Measurements from ENCODE around the gene DIO3. TPM values are rescaled to one million over a fixed set of nuclear protein-coding genes. Genes with fewer than 3 reads are reported as not detected.

Gene DIO3
- total RNA-seq (2014; rRNA removed; shearing (Covaris generic)) = 0.10 TPM in 1 of 2 replicates, not detected in the other
- not detected in 2 replicates for total RNA-seq (2022)
- Bru-seq, nascent RNA = percentile 15 among the genes with signal in this experiment
- not detected for BruChase-seq, experiment 1, labeled RNA remaining after a 6-hour chase
- BruChase-seq, experiment 2, labeled RNA remaining after a 2-hour chase = not detected
- long read RNA-seq = 0 reads

DNA sequence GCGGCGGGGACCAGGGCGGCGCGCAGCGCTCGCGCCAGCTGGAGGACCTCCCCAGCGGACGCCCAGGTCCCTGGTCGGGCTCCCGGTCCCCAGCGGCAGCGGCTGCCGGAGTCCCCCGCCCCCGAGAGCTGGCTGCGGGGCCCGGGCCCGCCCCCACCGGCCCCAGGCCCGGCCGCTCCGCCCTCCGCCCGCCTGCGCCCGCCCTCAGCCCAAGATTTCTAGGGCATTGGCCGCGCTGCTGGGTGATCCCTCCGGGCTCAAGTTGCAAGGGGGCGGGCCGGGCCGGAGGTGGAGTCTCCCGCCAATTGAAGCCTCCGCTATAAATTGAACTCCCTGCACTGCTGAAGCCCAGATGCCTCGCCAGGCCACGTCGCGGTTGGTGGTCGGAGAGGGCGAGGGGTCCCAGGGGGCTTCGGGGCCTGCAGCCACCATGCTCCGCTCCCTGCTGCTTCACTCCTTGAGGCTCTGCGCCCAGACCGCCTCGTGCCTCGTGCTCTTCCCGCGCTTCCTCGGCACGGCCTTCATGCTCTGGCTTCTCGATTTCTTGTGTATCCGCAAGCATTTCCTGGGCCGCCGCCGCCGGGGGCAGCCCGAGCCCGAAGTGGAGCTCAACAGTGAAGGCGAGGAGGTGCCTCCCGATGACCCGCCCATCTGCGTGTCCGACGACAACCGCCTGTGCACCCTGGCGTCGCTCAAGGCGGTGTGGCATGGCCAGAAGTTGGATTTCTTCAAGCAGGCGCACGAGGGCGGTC is at the start of gene DIO3:
TSS of gene DIO3 (plus strand) at position 351 of the 752 bp plus-strand sequence.
- H3K4me2 ChIP-seq (ENCODE audit: low read length) = peak within 1 kb of the TSS; percentile 64
- ChIA-PET CTCF (ENCODE audit: unreplicated experiment) (no interaction called here), POLR2A (no interaction called here)
- H3K4me3 ChIP-seq (ENCODE audit: low read depth, low read length, poor library complexity, severe bottlenecking) = no peak within 1 kb of the TSS
- no TSS peak for BruUV-seq (replicated peaks)
- H3K9me3 ChIP-seq (ENCODE audit: low read length) = no peaks in the 10 kb centered on the region
- peaks cover 24% of the 10 kb centered on the region for H3K4me1 ChIP-seq (ENCODE audit: insufficient read depth, low read length, poor library complexity, severe bottlenecking)
- H4K20me1 ChIP-seq (ENCODE audit: insufficient read depth, low read length) = no peaks in the 10 kb centered on the region
- H3K9me2 ChIP-seq (ENCODE audit: insufficient read depth, low read length) = no peaks in the 10 kb centered on the region
- no peaks in the 10 kb centered on the region for H3K36me3 ChIP-seq (ENCODE audit: insufficient read depth, low read length)
- no peaks in the 10 kb centered on the region for H3K79me2 ChIP-seq (ENCODE audit: insufficient read depth, low read depth, low read length)
- no peak for TF ChIP-seq EZH2phosphoT487 (IDR thresholded peaks at IDR 0.05; ENCODE audit: borderline replicate concordance, low read depth, low read length)
- TF ChIP-seq, protein P1, sequence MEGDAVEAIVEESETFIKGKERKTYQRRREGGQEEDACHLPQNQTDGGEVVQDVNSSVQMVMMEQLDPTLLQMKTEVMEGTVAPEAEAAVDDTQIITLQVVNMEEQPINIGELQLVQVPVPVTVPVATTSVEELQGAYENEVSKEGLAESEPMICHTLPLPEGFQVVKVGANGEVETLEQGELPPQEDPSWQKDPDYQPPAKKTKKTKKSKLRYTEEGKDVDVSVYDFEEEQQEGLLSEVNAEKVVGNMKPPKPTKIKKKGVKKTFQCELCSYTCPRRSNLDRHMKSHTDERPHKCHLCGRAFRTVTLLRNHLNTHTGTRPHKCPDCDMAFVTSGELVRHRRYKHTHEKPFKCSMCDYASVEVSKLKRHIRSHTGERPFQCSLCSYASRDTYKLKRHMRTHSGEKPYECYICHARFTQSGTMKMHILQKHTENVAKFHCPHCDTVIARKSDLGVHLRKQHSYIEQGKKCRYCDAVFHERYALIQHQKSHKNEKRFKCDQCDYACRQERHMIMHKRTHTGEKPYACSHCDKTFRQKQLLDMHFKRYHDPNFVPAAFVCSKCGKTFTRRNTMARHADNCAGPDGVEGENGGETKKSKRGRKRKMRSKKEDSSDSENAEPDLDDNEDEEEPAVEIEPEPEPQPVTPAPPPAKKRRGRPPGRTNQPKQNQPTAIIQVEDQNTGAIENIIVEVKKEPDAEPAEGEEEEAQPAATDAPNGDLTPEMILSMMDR (conservative IDR thresholded peaks at IDR 0.05; ENCODE audit: low read length) = no peak
- no peak for DNase-seq (ENCODE audit: low spot score)
- H2AFZ ChIP-seq (ENCODE audit: low read length) = peak within 1 kb of the TSS; percentile 48; the same call in 1 of the 2 replicates
- H3K27ac ChIP-seq (ENCODE audit: low read depth, low read length, poor library complexity, severe bottlenecking) = peak within 1 kb of the TSS; percentile 33
- intact Hi-C loops (cut with micrococcal nuclease; ENCODE audit: unreplicated experiment) = loop anchor here (10.0 kb wide), 1 partner anchor 197 kb away; no protein-coding TSS in a partner anchor

DNA sequence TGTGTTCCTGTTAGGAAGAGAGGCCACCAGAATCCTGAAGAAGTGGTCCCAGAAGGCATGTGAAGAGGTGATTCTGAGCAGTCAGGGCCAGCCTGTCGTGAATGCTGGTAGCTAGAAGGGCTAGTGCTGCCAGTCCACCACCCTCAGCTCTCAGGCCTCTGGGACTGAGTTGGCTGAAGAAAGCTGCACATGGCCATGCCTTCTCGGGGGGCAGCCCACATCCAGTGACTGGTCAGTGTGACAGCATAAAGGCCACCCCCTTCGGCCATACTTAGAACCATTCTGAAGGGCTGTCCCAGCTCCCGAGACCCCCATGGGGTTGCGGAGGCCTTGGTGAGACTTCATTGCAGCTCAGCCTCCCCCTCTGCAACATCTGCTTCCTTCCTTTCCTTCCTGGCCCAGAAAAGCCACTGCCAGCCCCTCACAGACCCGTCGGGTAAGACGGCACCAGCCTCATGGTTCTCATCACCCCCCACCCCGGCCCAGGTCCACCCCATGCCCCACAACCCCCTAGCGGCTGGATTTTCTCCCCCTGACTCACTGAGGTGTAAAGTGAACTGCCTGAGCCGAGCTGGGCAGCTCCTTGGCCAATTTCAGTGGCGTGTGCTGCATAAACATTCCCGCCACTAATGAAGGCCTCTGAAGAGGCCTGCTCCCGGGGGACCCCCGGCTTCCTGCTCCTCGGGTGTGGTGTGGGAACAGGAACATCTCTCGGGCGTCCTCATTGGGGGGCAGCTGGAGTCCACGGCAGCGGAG is 49.5 kb upstream of the DIO3 start:
- TF ChIP-seq EZH2phosphoT487 (IDR thresholded peaks at IDR 0.05; ENCODE audit: borderline replicate concordance, low read depth, low read length) = no peak
- TF ChIP-seq, protein P1 (conservative IDR thresholded peaks at IDR 0.05; ENCODE audit: low read length) = no peak
- CTCF ChIA-PET (ENCODE audit: unreplicated experiment) = interaction anchor here (0.6 kb wide), 1 partner anchor 36 kb away, joined by 4 read pairs; no protein-coding TSS in a partner anchor

More for the DNA sequence above, 49.5 kb upstream of the DIO3 start:
- H3K4me1 ChIP-seq (ENCODE audit: insufficient read depth, low read length, poor library complexity, severe bottlenecking) = no peaks in the 10 kb centered on the region
- no peaks in the 10 kb centered on the region for H3K9me2 ChIP-seq (ENCODE audit: insufficient read depth, low read length)
- H3K27ac ChIP-seq (ENCODE audit: low read depth, low read length, poor library complexity, severe bottlenecking) = no peak overlapping the region
- intact Hi-C loops (cut with micrococcal nuclease; ENCODE audit: unreplicated experiment) = no loop called here
- DNase-seq (ENCODE audit: low spot score) = no peak
- H3K4me3 ChIP-seq (ENCODE audit: low read depth, low read length, poor library complexity, severe bottlenecking) = no peak overlapping the region
- H3K9me3 ChIP-seq (ENCODE audit: low read length) = 0 out of 2 replicates have a peak, but pooled peaks cover 6% of the 10 kb centered on the region
- H2AFZ ChIP-seq (ENCODE audit: low read length) = no peak overlapping the region
- BruUV-seq (replicated peaks) = no TSS peak
- no peaks in the 10 kb centered on the region for H3K79me2 ChIP-seq (ENCODE audit: insufficient read depth, low read depth, low read length)
- no peak overlapping the region for H3K4me2 ChIP-seq (ENCODE audit: low read length)
- no peaks in the 10 kb centered on the region for H4K20me1 ChIP-seq (ENCODE audit: insufficient read depth, low read length)
- POLR2A ChIA-PET = no interaction called here
- H3K36me3 ChIP-seq (ENCODE audit: insufficient read depth, low read length) = no peaks in the 10 kb centered on the region
